H9 (cell line): ENCODE measurements around the gene EIF2S2. TPM values are rescaled to one million over a fixed set of nuclear protein-coding genes. Genes with fewer than 3 reads are reported as not detected.

ENCODE experiments used
- DNase-seq: peaks from one replicate; pipeline ENCODE4 v3.0.0-alpha.2; 2017
- H2AFZ ChIP-seq: one replicate; pipeline ENCODE4 v1.6.1; 2013; ENCODE audit warnings: mild to moderate bottlenecking, low read length, control low read depth, moderate library complexity
- H2AK5ac ChIP-seq: 2 replicates; pipeline ENCODE4 v1.6.1; 2013; ENCODE audit warnings: low read length, control low read depth, mixed read lengths; ENCODE audit not compliant: insufficient read length
- H2BK120ac ChIP-seq: one replicate; pipeline ENCODE4 v1.6.1; 2013; ENCODE audit warnings: low read depth, mild to moderate bottlenecking, low read length, control low read depth, inconsistent platforms; ENCODE audit not compliant: poor library complexity, severe bottlenecking
- H2BK12ac ChIP-seq: 2 replicates; pipeline ENCODE4 v1.6.1; 2013; ENCODE audit warnings: low read length, control low read depth, mixed read lengths, low read depth; ENCODE audit not compliant: insufficient read length
- H2BK15ac ChIP-seq: 2 replicates; pipeline ENCODE4 v1.6.1; 2013; ENCODE audit warnings: low read depth, low read length, control low read depth
- H2BK20ac ChIP-seq: one replicate; pipeline ENCODE4 v1.6.1; 2013; ENCODE audit warnings: low read depth, mild to moderate bottlenecking, low read length, control low read depth, inconsistent platforms; ENCODE audit not compliant: poor library complexity, severe bottlenecking
- H2BK5ac ChIP-seq: 2 replicates; pipeline ENCODE4 v1.6.1; 2013; ENCODE audit warnings: low read length, control low read depth, mixed read lengths; ENCODE audit not compliant: insufficient read length
- H3K14ac ChIP-seq: 2 replicates; pipeline ENCODE4 v1.6.1; 2013; ENCODE audit warnings: low read length, control low read depth; ENCODE audit not compliant: insufficient read depth
- H3K18ac ChIP-seq: 2 replicates; pipeline ENCODE4 v1.6.1; 2013; ENCODE audit warnings: low read depth, mild to moderate bottlenecking, mixed read lengths, low read length, control low read depth; ENCODE audit not compliant: insufficient read length
- H3K23ac ChIP-seq: 2 replicates; pipeline ENCODE4 v1.6.1; 2013; ENCODE audit warnings: low read length, control low read depth, mixed read lengths, low read depth; ENCODE audit not compliant: insufficient read length
- H3K23me2 ChIP-seq: 2 replicates; pipeline ENCODE4 v1.6.1; 2013; ENCODE audit warnings: low read depth, mild to moderate bottlenecking, mixed read lengths, low read length, control low read depth; ENCODE audit not compliant: insufficient read length, poor library complexity, severe bottlenecking
- H3K27ac ChIP-seq: 2 replicates; pipeline ENCODE4 v1.5.1; 2013; ENCODE audit warnings: low read length, control low read depth, mixed read lengths, low read depth; ENCODE audit not compliant: insufficient read length
- H3K27me3 ChIP-seq: 2 replicates; pipeline ENCODE4 v1.6.1; 2013; ENCODE audit warnings: low read length, control low read depth, inconsistent platforms; ENCODE audit not compliant: insufficient read depth
- H3K4ac ChIP-seq: 2 replicates; pipeline ENCODE4 v1.6.1; 2013; ENCODE audit warnings: low read depth, mild to moderate bottlenecking, control low read depth, inconsistent platforms, low read length, moderate library complexity
- H3K4me1 ChIP-seq: 2 replicates; pipeline ENCODE4 v1.6.1; 2013; ENCODE audit warnings: low read length, control low read depth, inconsistent platforms; ENCODE audit not compliant: insufficient read depth
- H3K4me2 ChIP-seq: 2 replicates; pipeline ENCODE4 v1.6.1; 2013; ENCODE audit warnings: low read length, control low read depth, mixed read lengths; ENCODE audit not compliant: insufficient read length, insufficient read depth
- H3K56ac ChIP-seq: 2 replicates; pipeline ENCODE4 v1.6.1; 2013; ENCODE audit warnings: low read depth, mild to moderate bottlenecking, mixed read lengths, low read length, control low read depth; ENCODE audit not compliant: insufficient read length
- H3K79me1 ChIP-seq: 2 replicates; pipeline ENCODE4 v1.6.1; 2013; ENCODE audit warnings: low read depth, mild to moderate bottlenecking, moderate library complexity, low read length, control low read depth, inconsistent platforms; ENCODE audit not compliant: insufficient read depth, poor library complexity, severe bottlenecking
- H3K79me2 ChIP-seq: 2 replicates; pipeline ENCODE4 v1.6.1; 2013; ENCODE audit warnings: low read length, control low read depth, inconsistent platforms; ENCODE audit not compliant: insufficient read depth
- H3K9ac ChIP-seq: 2 replicates; pipeline ENCODE4 v1.6.1; 2013; ENCODE audit warnings: low read length, control low read depth, mixed read lengths; ENCODE audit not compliant: insufficient read length; ENCODE audit errors: extremely low read depth
- H3K9me3 ChIP-seq: one replicate; pipeline ENCODE4 v1.6.1; 2013; ENCODE audit warnings: low read depth, low read length, inconsistent platforms; ENCODE audit not compliant: control insufficient read depth
- H3T11ph ChIP-seq: one replicate; pipeline ENCODE4 v1.6.1; 2013; ENCODE audit warnings: mild to moderate bottlenecking, low read length, control low read depth, inconsistent platforms
- H4K20me1 ChIP-seq: one replicate; pipeline ENCODE4 v1.6.1; 2013; ENCODE audit not compliant: control insufficient read depth, insufficient read length, insufficient read depth
- H4K5ac ChIP-seq: 2 replicates; pipeline ENCODE4 v1.6.1; 2013; ENCODE audit warnings: low read depth, mild to moderate bottlenecking, mixed read lengths, low read length, control low read depth; ENCODE audit not compliant: insufficient read length
- H4K8ac ChIP-seq: replicated peaks from 2 replicates; pipeline ENCODE4 v1.6.1; 2013; ENCODE audit warnings: low read length, control low read depth, mixed read lengths, low read depth; ENCODE audit not compliant: insufficient read length
- H4K91ac ChIP-seq: 2 replicates; pipeline ENCODE4 v1.6.1; 2013; ENCODE audit warnings: low read depth, mild to moderate bottlenecking, moderate library complexity, mixed read lengths, low read length, control low read depth; ENCODE audit not compliant: insufficient read length
- H3K27ac Mint-ChIP-seq, 3 experiments: 2 replicates in 2 of 3; 3 replicates in 1 of 3; pipeline ENCODE4 v1.8.0; 2020 to 2021; ENCODE audit warnings: mixed read lengths in 3 of 3, mild to moderate bottlenecking in 1 of 3, moderate library complexity in 1 of 3
- H3K27me3 Mint-ChIP-seq: 2 replicates; pipeline ENCODE4 v1.8.0; 2021; ENCODE audit warnings: low read depth, mild to moderate bottlenecking, moderate library complexity, mixed read lengths
- H3K36me3 Mint-ChIP-seq, 3 experiments: 2 replicates in 2 of 3; 3 replicates in 1 of 3; pipeline ENCODE4 v1.8.0; 2020 to 2021; ENCODE audit warnings: low read depth in 3 of 3, mixed read lengths in 3 of 3; ENCODE audit not compliant: insufficient read depth in 1 of 3
- H3K4me1 Mint-ChIP-seq, 2 experiments: 2 replicates each; pipeline ENCODE4 v1.8.0; 2020; ENCODE audit warnings: mixed read lengths in 2 of 2
- H3K4me3 Mint-ChIP-seq, 2 experiments: 2 replicates in 1 of 2; 3 replicates in 1 of 2; pipeline ENCODE4 v1.8.0; 2020 to 2021; ENCODE audit warnings: mild to moderate bottlenecking in 2 of 2, mixed read lengths in 2 of 2, moderate library complexity in 1 of 2
- H3K9me3 Mint-ChIP-seq, 2 experiments: 2 replicates in 1 of 2; 3 replicates in 1 of 2; pipeline ENCODE4 v1.8.0; 2020; ENCODE audit warnings: mild to moderate bottlenecking in 2 of 2, mixed read lengths in 2 of 2, moderate library complexity in 1 of 2
- WGBS: extraction: QIAGEN DNeasy Blood & Tissue Kit; methylation state at CpG from one replicate; pipeline ENCODE4 v1.1.7; 2013; ENCODE audit warnings: missing lambda C conversion rate, low lambda C conversion rate, mixed read lengths; ENCODE audit not compliant: insufficient read length; ENCODE audit errors: extremely low coverage; 5-methylcytosine and 5-hydroxymethylcytosine counted together
- total RNA-seq: library from RNA; stranded (reverse); gene quantifications from 2 replicates; pipeline ENCODE4 v1.2.1, GENCODE V29; 2021
- TF ChIP-seq, protein P1 (sequence below): fragments of 200-600 bp; sonication (generic); conservative IDR thresholded peaks from 3 replicates; pipeline ENCODE4 v1.8.0; 2021; ENCODE audit warnings: antibody characterized with exemption, mild to moderate bottlenecking

EIF2S2 gene
- total RNA-seq, 1 experiment from 2014 or later, result 188 TPM

DNA sequence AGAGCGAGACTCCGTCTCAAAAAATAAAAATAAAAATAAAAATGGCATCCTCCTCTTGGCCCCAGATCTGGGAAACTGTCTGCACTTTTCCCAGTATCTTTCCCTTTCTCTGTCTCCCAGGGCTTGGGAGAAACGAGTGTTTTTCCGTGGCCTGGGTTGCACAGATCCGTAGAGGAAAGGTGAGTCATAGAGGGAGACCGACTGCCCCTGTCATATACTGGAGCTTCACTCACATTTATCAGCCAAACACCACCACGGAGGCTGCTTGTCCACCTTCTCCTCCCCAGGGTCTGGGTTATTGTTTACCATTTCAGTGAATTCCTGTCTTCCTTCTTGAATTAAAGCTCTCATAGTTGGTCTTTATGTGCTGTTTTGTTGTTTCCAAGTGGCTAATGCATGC lies 31.9 kb upstream of the EIF2S2 start:
- Histone ChIP-seq H2BK120ac (no peak overlapping the region), H4K91ac (no peak overlapping the region), H3K14ac (no peak overlapping the region), H2BK12ac (no peak overlapping the region), H4K8ac (no peak overlapping the region), H3K9ac (no peak overlapping the region), H3K23me2 (no peaks in the 10 kb centered on the region), H3K9me3 (no peaks in the 10 kb centered on the region), H3K56ac (no peak overlapping the region), H3T11ph (no peak overlapping the region), H3K4me2 (no peak overlapping the region), H3K4ac (no peak overlapping the region), H3K23ac (no peak overlapping the region), H2BK5ac (no peak overlapping the region), H2BK15ac (no peak overlapping the region), H4K5ac (no peak overlapping the region), H3K79me1 (no peaks in the 10 kb centered on the region), H3K79me2 (no peaks in the 10 kb centered on the region), H2AK5ac (no peak overlapping the region), H2BK20ac (no peak overlapping the region), H3K27ac (no peak overlapping the region), H2AFZ (no peak overlapping the region), H4K20me1 (no peaks in the 10 kb centered on the region), H3K27me3 (no peaks in the 10 kb centered on the region), H3K4me1 (no peaks in the 10 kb centered on the region), H3K18ac (no peak overlapping the region)
- Mint-ChIP-seq H3K4me3 (no peak overlapping the region), H3K27ac (no peak overlapping the region), H3K27me3 (peaks cover 3% of the 10 kb centered on the region), H3K4me1 (peaks cover 6% of the 10 kb centered on the region in 2 experiments; a peak in 3 of 4 replicates), H3K36me3 (no peaks in the 10 kb centered on the region), H3K9me3 (no peaks in the 10 kb centered on the region)
- DNase-seq, result no peak
- WGBS, result no CpG with 5 or more reads among the region's 7 CpGs
- TF ChIP-seq, protein P1, sequence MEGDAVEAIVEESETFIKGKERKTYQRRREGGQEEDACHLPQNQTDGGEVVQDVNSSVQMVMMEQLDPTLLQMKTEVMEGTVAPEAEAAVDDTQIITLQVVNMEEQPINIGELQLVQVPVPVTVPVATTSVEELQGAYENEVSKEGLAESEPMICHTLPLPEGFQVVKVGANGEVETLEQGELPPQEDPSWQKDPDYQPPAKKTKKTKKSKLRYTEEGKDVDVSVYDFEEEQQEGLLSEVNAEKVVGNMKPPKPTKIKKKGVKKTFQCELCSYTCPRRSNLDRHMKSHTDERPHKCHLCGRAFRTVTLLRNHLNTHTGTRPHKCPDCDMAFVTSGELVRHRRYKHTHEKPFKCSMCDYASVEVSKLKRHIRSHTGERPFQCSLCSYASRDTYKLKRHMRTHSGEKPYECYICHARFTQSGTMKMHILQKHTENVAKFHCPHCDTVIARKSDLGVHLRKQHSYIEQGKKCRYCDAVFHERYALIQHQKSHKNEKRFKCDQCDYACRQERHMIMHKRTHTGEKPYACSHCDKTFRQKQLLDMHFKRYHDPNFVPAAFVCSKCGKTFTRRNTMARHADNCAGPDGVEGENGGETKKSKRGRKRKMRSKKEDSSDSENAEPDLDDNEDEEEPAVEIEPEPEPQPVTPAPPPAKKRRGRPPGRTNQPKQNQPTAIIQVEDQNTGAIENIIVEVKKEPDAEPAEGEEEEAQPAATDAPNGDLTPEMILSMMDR, result no peak
